ENCODE data around the gene NTM.
"Not testable (repeated sequence)": the region's sequence is repeated elsewhere in the genome, so short reads cannot be mapped to it uniquely, and the experiment has no call there.

The NTM gene

GRCh38 chr11:131422029-131422428 is 51.6 kb downstream of the NTM start:
- no peak for DNase-seq (ENCODE audit: low read depth in 2 of 2)

- no peak for DNase-seq (ENCODE audit: low read depth in 2 of 2)
These were observed 52.1 kb downstream of the NTM start for GRCh38 chr11:131422496-131422895.

DNA sequence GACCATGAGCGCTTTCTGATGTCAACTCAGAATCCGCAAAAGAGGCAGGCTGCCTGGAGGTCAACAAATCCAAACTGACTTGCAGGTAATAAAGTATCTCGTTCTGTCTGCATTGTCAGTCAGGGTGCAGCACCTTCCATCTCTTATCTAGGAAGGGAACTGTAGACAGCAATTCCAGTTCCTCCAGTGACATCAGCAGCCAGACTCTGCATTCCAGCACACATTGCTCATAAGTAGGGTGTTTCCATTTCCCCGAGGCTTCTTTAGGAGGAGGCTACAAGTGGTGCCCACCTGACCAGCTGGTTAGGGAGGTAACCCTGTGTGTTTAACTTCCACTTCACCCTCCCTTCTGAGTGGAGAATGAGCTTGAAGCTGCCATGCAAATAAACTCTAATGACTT is 53.3 kb downstream of the NTM start:
- DNase-seq (ENCODE audit: low read depth in 2 of 2) = no peak

- DNase-seq (ENCODE audit: low read depth in 2 of 2) = not testable (repeated sequence)
These were observed 54.0 kb downstream of the NTM start for GRCh38 chr11:131424257-131424876.

GRCh38 chr11:131425285-131425684 is 54.9 kb downstream of the NTM start:
- DNase-seq (ENCODE audit: low read depth in 2 of 2) = no peak

DNA sequence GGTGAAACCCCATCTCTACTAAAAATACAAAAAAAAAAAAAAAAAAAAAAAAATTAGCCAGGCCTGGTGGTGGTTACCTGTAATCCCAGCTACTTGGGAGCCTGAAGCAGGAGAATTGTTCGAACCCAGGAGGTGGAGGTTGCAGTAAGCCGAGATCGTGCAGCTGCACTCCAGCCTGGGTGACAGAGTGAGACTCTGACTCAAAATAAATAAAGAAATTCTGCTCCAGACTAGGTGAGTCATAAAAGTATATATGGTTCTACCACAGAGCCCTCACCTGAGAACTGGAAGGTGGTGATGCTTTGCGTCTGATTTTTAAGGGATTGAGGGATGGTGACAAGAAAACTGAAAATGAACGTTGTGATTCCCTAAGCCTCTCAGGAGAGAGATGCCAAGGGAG is 58.4 kb downstream of the NTM start:
- DNase-seq (ENCODE audit: low read depth in 2 of 2) = no peak

DNA sequence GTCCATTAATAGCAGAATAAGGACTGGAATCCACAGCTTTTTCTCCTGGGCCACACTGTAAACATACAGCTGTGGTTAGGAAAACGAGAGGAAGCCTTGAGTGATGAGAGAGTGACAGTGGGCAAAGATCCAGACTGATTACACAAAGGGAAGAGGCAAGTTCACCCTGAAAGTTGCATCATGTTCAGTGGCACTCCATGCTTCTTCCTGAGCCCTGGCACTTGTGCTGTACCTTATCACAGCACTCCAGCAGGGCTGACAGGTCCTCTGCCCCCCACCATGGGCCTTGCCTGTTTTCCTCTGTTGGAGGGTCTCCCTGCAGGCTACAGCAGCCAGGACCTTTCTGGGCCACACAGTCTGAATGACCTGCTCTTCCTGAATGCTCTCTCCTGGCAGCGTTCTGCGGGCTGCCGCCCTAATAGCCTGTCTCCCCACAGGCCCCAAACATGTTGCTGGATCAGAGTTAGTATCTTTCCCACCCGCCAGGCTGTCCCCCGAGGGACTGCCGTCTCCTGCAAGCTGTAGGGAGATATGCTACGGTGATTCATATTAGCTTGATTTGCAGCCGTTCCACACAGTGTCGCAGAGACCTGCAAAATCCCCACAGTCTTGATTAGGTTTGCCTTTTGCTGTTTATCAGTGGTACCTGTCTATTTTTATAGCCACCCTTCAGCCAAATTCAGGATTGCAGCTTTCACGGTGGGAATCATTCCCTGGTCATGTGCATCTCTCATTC is 60.2 kb downstream of the NTM start:
- DNase-seq (ENCODE audit: low read depth in 2 of 2) = no peak

DNA sequence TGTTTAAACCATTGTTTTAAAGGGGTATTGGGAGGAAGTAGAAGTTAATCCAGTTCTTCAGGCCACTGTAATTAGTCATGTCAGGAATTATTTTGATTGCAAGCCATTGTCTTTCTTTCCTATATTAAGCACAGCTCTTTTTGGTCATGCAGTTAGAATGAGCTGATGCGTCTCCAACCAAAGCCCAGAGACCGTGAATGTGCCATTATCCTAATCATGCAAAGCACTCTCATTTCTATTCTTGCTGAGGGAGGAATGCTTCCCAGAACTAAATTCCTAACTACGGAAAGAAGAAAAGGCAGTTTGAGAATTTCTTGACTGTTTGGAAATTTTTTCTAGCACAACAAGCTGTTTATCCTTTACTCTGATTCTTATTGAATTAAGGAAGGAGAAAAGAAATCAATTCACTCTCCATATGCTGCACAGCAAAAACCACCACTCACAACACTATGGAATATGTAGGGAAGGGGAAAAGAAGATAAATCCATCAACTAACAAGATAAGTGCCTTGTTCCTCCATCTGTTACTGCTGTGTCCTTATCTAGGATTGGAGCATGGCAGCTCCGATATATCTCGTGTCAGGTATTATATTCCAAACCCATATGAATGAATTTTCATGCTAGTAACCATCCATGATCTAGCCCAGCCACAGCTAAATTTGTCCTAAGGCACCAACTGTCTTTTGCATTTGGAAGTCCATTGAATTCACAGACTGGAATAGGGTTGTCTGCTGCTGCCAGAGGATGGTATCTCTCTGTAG is 70.8 kb downstream of the NTM start:
- no peak for DNase-seq (ENCODE audit: low read depth in 2 of 2)

GRCh38 chr11:131446590-131447275 is 76.3 kb downstream of the NTM start:
- DNase-seq (ENCODE audit: low read depth in 2 of 2) = no peak

DNA sequence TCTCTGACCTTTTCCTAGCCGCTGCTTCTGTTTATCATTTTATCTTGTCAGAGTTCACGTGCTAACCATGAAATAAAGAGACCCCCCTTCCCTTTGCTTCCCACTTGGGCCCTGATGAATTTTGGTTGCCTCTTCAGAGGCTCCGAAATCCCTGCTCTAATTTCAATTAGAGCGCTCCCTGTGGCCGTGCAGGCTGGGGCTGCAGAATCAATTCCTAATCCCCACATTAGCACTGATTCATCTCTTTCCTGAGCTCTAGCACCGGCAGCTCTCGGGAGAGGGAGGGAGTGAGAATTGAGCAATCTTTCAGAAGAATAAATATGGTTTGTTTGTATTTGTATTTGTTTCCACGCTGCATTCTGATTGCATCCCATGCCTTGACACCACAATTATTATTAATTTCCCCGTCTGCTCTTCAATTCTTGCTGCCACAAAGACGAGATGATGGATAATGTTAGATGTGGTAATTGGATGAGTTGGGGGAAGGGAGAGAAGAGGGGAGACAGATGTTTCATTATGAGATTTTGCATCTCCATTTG is 76.9 kb downstream of the NTM start:
- DNase-seq (ENCODE audit: low read depth in 2 of 2) = no peak

- DNase-seq (ENCODE audit: low read depth in 2 of 2) = no peak
These were observed 77.5 kb downstream of the NTM start for GRCh38 chr11:131447898-131448297.

GRCh38 chr11:131449036-131450019 is 78.9 kb downstream of the NTM start:
- no peak for DNase-seq (ENCODE audit: low read depth in 2 of 2)

DNA sequence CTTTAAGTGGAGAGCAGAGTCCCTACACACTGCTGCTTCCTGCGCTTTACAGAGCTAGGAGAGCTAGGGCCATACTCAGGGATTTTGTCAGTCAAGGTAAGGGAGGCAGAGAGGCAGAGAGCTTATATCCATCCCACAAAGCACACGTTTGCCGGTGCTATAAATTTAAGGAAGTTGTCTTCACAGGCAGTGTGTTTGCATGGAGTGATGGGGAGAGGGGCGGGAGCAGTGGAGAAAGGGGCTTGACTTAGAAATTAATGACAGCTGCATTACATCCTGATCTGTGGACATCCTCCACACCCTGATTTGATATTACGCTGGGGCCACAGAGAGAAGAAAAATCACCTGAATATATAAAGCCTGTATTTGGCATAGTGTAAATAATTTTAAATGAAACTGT is 84.1 kb downstream of the NTM start:
- DNase-seq (ENCODE audit: low read depth in 2 of 2) = no peak

DNA sequence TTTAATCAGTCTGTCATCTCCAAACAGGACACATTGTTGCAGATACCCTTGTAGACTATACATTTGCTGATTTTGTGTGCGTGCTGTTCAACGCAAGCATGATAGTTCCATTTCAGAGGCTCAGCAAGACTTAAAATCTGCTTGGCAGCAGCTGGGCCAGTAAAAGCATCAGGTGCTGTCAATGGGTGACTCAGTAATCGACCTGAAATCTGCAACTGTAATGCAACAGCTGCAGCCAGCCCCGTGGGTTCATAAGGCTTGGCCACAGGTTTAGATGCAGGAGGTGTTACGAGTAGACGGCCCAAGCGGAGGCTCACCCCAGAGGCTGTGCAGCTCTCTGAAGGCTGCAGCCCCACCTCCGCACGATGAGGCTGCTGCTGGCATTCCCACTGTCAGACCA is 84.6 kb downstream of the NTM start:
- no peak for DNase-seq (ENCODE audit: low read depth in 2 of 2)

GRCh38 chr11:131455843-131456704 is 85.7 kb downstream of the NTM start:
- DNase-seq (ENCODE audit: low read depth in 2 of 2) = no peak

- DNase-seq (ENCODE audit: low read depth in 2 of 2) = no peak
These were observed 86.7 kb downstream of the NTM start for GRCh38 chr11:131457163-131457562.

- no peak for DNase-seq (ENCODE audit: low read depth in 2 of 2)
These were observed 88.0 kb downstream of the NTM start for GRCh38 chr11:131458421-131458820.

DNA sequence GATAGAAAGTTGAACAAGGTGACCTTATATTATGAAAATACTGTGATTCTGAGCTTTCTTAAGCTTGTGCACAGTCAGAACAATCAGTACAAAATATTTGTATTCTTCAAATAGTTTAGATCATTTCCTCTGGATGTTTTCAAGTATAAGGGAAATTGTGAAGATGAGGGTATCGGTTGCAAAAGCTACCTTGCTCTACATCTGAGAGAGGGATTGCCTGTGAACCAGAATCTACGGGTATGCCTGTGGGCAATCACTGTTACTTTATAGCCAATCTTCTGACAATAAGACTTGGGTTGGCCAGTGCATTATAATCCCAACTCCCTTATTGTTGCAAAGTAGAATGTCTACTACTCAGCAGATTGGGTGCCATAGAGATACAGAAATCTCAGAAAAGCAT is 90.5 kb downstream of the NTM start:
- no peak for DNase-seq (ENCODE audit: low read depth in 2 of 2)

DNA sequence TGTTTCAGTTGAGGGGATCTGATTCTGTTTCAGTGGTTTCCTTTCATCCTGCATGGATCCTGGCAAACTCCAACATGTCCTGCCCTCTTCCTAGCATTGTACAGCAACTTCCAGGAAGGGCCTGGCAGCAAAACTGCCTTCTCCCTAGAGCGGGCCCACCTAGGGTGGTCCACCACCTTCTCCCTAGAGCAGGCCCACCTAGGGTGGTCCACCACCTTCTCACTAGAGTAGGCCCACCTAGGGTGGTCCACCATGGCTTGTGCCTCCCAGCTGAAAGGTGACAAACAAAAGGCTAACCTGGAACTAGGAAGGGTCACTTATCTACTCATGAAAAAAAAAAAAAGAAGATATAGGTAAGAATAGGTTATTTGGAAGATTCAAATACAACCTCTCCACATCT is 92.2 kb downstream of the NTM start:
- DNase-seq (ENCODE audit: low read depth in 2 of 2) = no peak

DNA sequence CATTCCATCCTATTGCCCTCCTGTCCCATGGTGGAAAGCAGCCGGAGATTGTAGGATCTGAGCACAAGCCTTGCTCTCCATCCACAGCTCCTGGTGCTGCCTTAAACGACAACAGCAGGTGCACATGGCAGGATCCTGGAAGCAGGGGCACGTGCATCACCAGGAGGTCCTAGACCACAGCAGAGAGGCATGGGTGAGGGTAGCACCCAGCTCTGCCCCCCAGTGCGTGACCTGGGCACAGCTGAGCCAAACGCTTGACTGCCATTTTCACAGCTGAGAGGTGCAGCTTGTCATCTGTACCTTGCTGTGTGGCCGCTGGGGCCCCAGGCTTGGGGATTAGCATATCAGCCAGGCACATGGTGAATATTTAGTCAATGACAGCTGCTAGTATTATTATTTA is 92.7 kb downstream of the NTM start:
- no peak for DNase-seq (ENCODE audit: low read depth in 2 of 2)
